CMK (cell line): ENCODE results near the gene SLC5A1.

Source experiments
- DNase-seq: peaks from one replicate; pipeline ENCODE4 v3.0.0-alpha.2; 2010; ENCODE audit warnings: low read depth

SLC5A1 gene

GRCh38 chr22:32042924-32043323 is at the start of gene SLC5A1:
SLC5A1 (plus strand) TSS chr22:32043261; CDS start chr22:32043282, 21 bp downstream.
- no peak for DNase-seq

- DNase-seq: no peak
Measured at GRCh38 chr22:31995046-31995445, 48.0 kb upstream of the SLC5A1 start.

GRCh38 chr22:31995807-31996206 is 47.3 kb upstream of the SLC5A1 start:
- DNase-seq: no peak

GRCh38 chr22:31998784-31999385 is 44.2 kb upstream of the SLC5A1 start:
- DNase-seq: no peak

GRCh38 chr22:32000181-32000580 is 42.9 kb upstream of the SLC5A1 start:
- no peak for DNase-seq

- DNase-seq: no peak
Measured at GRCh38 chr22:32005453-32005852, 37.6 kb upstream of the SLC5A1 start.

- no peak for DNase-seq
Measured at GRCh38 chr22:32013200-32013599, 29.9 kb upstream of the SLC5A1 start.

GRCh38 chr22:32016081-32016480 is 27.0 kb upstream of the SLC5A1 start:
- no peak for DNase-seq

GRCh38 chr22:32018056-32018455 is 25.0 kb upstream of the SLC5A1 start:
- DNase-seq: peak; percentile 5

- DNase-seq: no peak
Measured at GRCh38 chr22:32020117-32020516, 22.9 kb upstream of the SLC5A1 start.

- DNase-seq: no peak
Measured at GRCh38 chr22:32021716-32022115, 21.3 kb upstream of the SLC5A1 start.

- DNase-seq: no peak
Measured at GRCh38 chr22:32023251-32023827, 19.7 kb upstream of the SLC5A1 start.

GRCh38 chr22:32024796-32025195 is 18.3 kb upstream of the SLC5A1 start:
- no peak for DNase-seq

GRCh38 chr22:32030518-32031247 is 12.4 kb upstream of the SLC5A1 start:
- no peak for DNase-seq

- no peak for DNase-seq
Measured at GRCh38 chr22:32031466-32031865, 11.6 kb upstream of the SLC5A1 start.

GRCh38 chr22:32034275-32034674 is 8.8 kb upstream of the SLC5A1 start:
- no peak for DNase-seq

GRCh38 chr22:32037236-32037635 is 5.8 kb upstream of the SLC5A1 start:
- DNase-seq: no peak

GRCh38 chr22:32040324-32040904 is 2.6 kb upstream of the SLC5A1 start:
- no peak for DNase-seq

- no peak for DNase-seq
Measured at GRCh38 chr22:32043391-32043790, 330 bp downstream of the SLC5A1 start.

- no peak for DNase-seq
Measured at GRCh38 chr22:32044477-32044876, 1.4 kb downstream of the SLC5A1 start.

- no peak for DNase-seq
Measured at GRCh38 chr22:32044913-32045312, 1.9 kb downstream of the SLC5A1 start.

- DNase-seq: no peak
Measured at GRCh38 chr22:32048069-32048468, 5.0 kb downstream of the SLC5A1 start.
